ENCODE results near the gene PCNP.
"Not testable (repeated sequence)": the region's sequence is repeated elsewhere in the genome, so short reads cannot be mapped to it uniquely, and the experiment has no call there.

Gene PCNP

GRCh38 chr3:101634591-101635196, 60.7 kb downstream of the PCNP start:
- H3K4me3 ChIP-seq (ENCODE audit: low read length): no peak overlapping the region
- no peak for TF ChIP-seq ZNF274 (IDR thresholded peaks at IDR 0.05; ENCODE audit: low read depth, low read length)

- no peak overlapping the region for H3K4me3 ChIP-seq (ENCODE audit: low read length)
- TF ChIP-seq ZNF274 (IDR thresholded peaks at IDR 0.05; ENCODE audit: low read depth, low read length): no peak
Measured at GRCh38 chr3:101635345-101635744, 61.4 kb downstream of the PCNP start.

- no peak overlapping the region for H3K4me3 ChIP-seq (ENCODE audit: low read length)
- TF ChIP-seq ZNF274 (IDR thresholded peaks at IDR 0.05; ENCODE audit: low read depth, low read length): no peak
Measured at GRCh38 chr3:101635954-101636798, 62.2 kb downstream of the PCNP start.

GRCh38 chr3:101637451-101637850, 63.5 kb downstream of the PCNP start:
- H3K4me3 ChIP-seq (ENCODE audit: low read length): no peak overlapping the region
- no peak for TF ChIP-seq ZNF274 (IDR thresholded peaks at IDR 0.05; ENCODE audit: low read depth, low read length)

GRCh38 chr3:101638261-101638745, 64.3 kb downstream of the PCNP start:
- no peak for TF ChIP-seq ZNF274 (IDR thresholded peaks at IDR 0.05; ENCODE audit: low read depth, low read length)
- H3K4me3 ChIP-seq (ENCODE audit: low read length): no peak overlapping the region

- no peak overlapping the region for H3K4me3 ChIP-seq (ENCODE audit: low read length)
- TF ChIP-seq ZNF274 (IDR thresholded peaks at IDR 0.05; ENCODE audit: low read depth, low read length): no peak
Measured at GRCh38 chr3:101639280-101639963, 65.4 kb downstream of the PCNP start.

- H3K4me3 ChIP-seq (ENCODE audit: low read length): no peak overlapping the region
- TF ChIP-seq ZNF274 (IDR thresholded peaks at IDR 0.05; ENCODE audit: low read depth, low read length): no peak
Measured at GRCh38 chr3:101640256-101640655, 66.3 kb downstream of the PCNP start.

GRCh38 chr3:101641397-101642115, 67.6 kb downstream of the PCNP start:
- H3K4me3 ChIP-seq (ENCODE audit: low read length): not testable (repeated sequence)

GRCh38 chr3:101642441-101642840, 68.5 kb downstream of the PCNP start:
- TF ChIP-seq ZNF274 (IDR thresholded peaks at IDR 0.05; ENCODE audit: low read depth, low read length): no peak
- no peak overlapping the region for H3K4me3 ChIP-seq (ENCODE audit: low read length)

- no peak for TF ChIP-seq ZNF274 (IDR thresholded peaks at IDR 0.05; ENCODE audit: low read depth, low read length)
- no peak overlapping the region for H3K4me3 ChIP-seq (ENCODE audit: low read length)
Measured at GRCh38 chr3:101643009-101643844, 69.2 kb downstream of the PCNP start.

All from GM08714 (cell line).